Heart left ventricle (tissue), 16 donors: ENCODE data around the gene PRG3. TPM values are rescaled to one million over a fixed set of nuclear protein-coding genes. Genes with fewer than 3 reads are reported as not detected.
A peak's percentile ranks its signal among the peaks of the same experiment; 100 is the strongest.

Experiments
- ATAC-seq, 4 donors: fragments of 200-7000 bp; cut with Tn5 transposase; one replicate each; pipeline ENCODE4 v1.9.1; 2020 to 2022; ENCODE audit warnings: moderate library complexity in 4 of 4, mild to moderate bottlenecking in 3 of 4, moderate number of reproducible peaks in 1 of 4
- DNase-seq, 5 donors: peaks; one replicate each; pipeline ENCODE4 v3.0.0-alpha.2; 2020
- H3K27ac ChIP-seq, 12 donors: fragments of 200-600 bp; sonication (generic) in 4 of 12; one replicate each; pipeline versions ENCODE4 v1.5.0 to v1.8.0; 2016 to 2022; ENCODE audit warnings: mild to moderate bottlenecking in 2 of 12
- H3K27me3 ChIP-seq, 9 donors: fragments of 200-600 bp; sonication (generic) in 2 of 9; one replicate each; pipeline versions ENCODE4 v1.5.1 to v1.8.0; 2016 to 2022; ENCODE audit warnings: mild to moderate bottlenecking in 3 of 9
- H3K36me3 ChIP-seq, 9 donors: fragments of 200-600 bp; sonication (generic) in 2 of 9; one replicate each; pipeline versions ENCODE4 v1.5.0 to v1.8.0; 2018 to 2022; ENCODE audit warnings: mild to moderate bottlenecking in 2 of 9
- H3K4me1 ChIP-seq, 12 donors: fragments of 200-600 bp; sonication (generic) in 4 of 12; one replicate each; pipeline versions ENCODE4 v1.5.0 to v1.8.0; 2016 to 2022; ENCODE audit warnings: mild to moderate bottlenecking in 3 of 12
- H3K4me3 ChIP-seq, 12 donors: fragments of 200-600 bp; sonication (generic) in 4 of 12; one replicate each; pipeline versions ENCODE4 v1.5.0 to v1.8.0; 2017 to 2022; ENCODE audit warnings: mild to moderate bottlenecking in 9 of 12, moderate library complexity in 4 of 12
- H3K9me3 ChIP-seq, 12 donors: fragments of 200-600 bp; sonication (generic) in 4 of 12; one replicate each; pipeline versions ENCODE4 v1.5.0 to v1.8.0; 2016 to 2022; ENCODE audit warnings: mild to moderate bottlenecking in 1 of 12
- POLR2A ChIP-seq, 2 donors: fragments of 450-650 bp; IDR thresholded peaks; one replicate each; pipeline ENCODE4 v1.6.1; 2017; ENCODE audit warnings: antibody characterized with exemption in 2 of 2, mild to moderate bottlenecking in 2 of 2, moderate library complexity in 2 of 2
- WGBS, 4 donors: extraction: QIAGEN DNeasy Blood & Tissue Kit in 2 of 4; methylation state at CpG; one replicate each; pipeline versions ENCODE4 v1.1.5 to v1.1.7; 2013 to 2018; 5-methylcytosine and 5-hydroxymethylcytosine counted together
- intact Hi-C, 10 donors: fragments of 100-400 bp; cut with DNase I; formaldehyde crosslinking; loops; one replicate each; pipeline versions ENCODE4 v1.11.1 to v1.14.2; 2022
- polyA plus RNA-seq, 2 donors: library from polyadenylated mRNA; stranded (reverse); fragments of 200-250 nt; gene quantifications; one replicate each; pipeline ENCODE4 v1.2.3, GENCODE V29; 2013
- total RNA-seq, 9 donors: library from RNA; depleted of rRNA in 2 of 9; stranded (reverse); fragments of >200 nt in 2 of 9; fragmentation: NEBNext Ultra II Directional in 3 of 9; extraction: Animal tissue kit (Norgen Biotek cat#: 25700) in 3 of 9; gene quantifications; one replicate each; pipeline versions ENCODE4 v1.1.0 to v1.2.4, GENCODE V29; 2016 to 2023
- TF ChIP-seq, protein P1 (sequence below), 12 donors: fragments of 200-600 bp; sonication (generic) in 4 of 12; IDR thresholded peaks; one replicate each; pipeline versions ENCODE4 v1.5.0 to v1.8.0; 2018 to 2022; ENCODE audit warnings: antibody characterized with exemption in 12 of 12, mild to moderate bottlenecking in 5 of 12
- donor health status: ischemic (EF 13 %, LVEDD 7.1; RV severe dilation, severe dysfunction).
- donor health status: healthy with polysubstance abuse.
- donor health status: DM: no; HTN: yes; CAD: no.
- donor health status: DM: no; HTN: no; CAD: no.
- donor health status: ischemic (EF 25% LVEDD 6.9; RV normal size, moderate dysfunction).
- donor health status: ischemic (EF 25% LVEDD 5.7; RV mildly dilated, moderate dysfunction).
- donor health status: healthy.
- donor health status: DM: yes; HTN: yes; CAD: no.
- donor health status: ischemic (EF 35%, LVEDD 5.7; RV mildly dilated, moderate dysfunction).
- donor health status: nonischemic (EF 11% LVEDD 7.7; RV severe dilation, severe dysfunction).
- donor health status: DM: yes; HTN: yes; CAD: no.
- donor health status: PGD.
- donor health status: ischemic (EF 29% LVEDD 5.4; RV normal size, mild dysfunction).
- donor health status: nonischemic (EF 23%, LVEDD 6.1; RV moderate dilation, normal function).

The PRG3 gene
- total and polyA plus RNA-seq, 11 donors = not detected

DNA sequence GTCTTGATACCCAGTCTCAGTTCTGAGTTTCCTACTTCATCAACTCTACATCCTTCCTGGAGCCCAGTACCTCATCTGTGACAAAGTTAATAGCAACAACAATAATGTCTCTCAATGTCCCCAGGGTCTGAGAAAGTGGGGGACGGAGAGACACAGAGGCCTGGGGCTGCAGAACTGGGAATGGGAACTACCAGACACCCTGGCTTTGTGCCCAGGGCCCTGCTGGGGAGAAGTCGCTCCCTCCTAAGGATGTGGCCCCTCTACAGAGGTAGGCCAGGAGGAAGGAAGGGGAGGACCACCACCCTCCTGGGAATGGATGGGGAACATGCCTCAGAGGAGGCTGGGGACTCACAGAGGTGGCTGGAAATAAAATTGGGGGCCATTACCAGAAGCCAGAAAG, 5.5 kb downstream of the PRG3 start:
- ATAC-seq = no peak
- no peaks in the 10 kb centered on the region for H3K27me3 ChIP-seq
- no peaks in the 10 kb centered on the region for H3K36me3 ChIP-seq
- DNase-seq = no peak
- no peak overlapping the region for H3K27ac ChIP-seq
- intact Hi-C loops = no loop called here
- H3K4me1 ChIP-seq = peaks cover 0 to 24% (median 13%) of the 10 kb centered on the region in 12 donors
- TF ChIP-seq, protein P1, sequence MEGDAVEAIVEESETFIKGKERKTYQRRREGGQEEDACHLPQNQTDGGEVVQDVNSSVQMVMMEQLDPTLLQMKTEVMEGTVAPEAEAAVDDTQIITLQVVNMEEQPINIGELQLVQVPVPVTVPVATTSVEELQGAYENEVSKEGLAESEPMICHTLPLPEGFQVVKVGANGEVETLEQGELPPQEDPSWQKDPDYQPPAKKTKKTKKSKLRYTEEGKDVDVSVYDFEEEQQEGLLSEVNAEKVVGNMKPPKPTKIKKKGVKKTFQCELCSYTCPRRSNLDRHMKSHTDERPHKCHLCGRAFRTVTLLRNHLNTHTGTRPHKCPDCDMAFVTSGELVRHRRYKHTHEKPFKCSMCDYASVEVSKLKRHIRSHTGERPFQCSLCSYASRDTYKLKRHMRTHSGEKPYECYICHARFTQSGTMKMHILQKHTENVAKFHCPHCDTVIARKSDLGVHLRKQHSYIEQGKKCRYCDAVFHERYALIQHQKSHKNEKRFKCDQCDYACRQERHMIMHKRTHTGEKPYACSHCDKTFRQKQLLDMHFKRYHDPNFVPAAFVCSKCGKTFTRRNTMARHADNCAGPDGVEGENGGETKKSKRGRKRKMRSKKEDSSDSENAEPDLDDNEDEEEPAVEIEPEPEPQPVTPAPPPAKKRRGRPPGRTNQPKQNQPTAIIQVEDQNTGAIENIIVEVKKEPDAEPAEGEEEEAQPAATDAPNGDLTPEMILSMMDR (IDR thresholded peaks at IDR 0.05) = no peak
- TF ChIP-seq POLR2A (IDR thresholded peaks at IDR 0.05) = no peak
- WGBS, 4 donors = 48 to 77% (median 55%) methylated on average over 2 of the region's 2 CpGs
- H3K4me3 ChIP-seq = no peak overlapping the region
- H3K9me3 ChIP-seq = no peaks in the 10 kb centered on the region

DNA sequence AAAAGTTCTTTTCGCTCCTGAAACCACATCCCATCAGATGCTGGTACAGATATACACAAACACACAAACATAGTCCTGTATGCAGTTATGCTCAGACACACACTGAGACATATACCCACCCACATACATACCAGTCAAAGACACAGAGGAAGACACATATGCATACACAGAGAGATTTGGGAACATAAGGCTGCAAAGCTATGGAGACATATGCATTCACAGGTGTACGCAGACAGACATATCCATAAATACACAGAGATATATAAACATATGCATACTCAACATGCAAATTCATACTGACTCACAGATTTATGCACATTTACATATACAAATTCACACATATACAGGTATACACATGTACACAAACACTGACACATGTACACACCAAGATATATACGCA, 6.0 kb downstream of the PRG3 start:
- Histone ChIP-seq H3K27me3 (no peaks in the 10 kb centered on the region), H3K9me3 (no peaks in the 10 kb centered on the region), H3K36me3 (no peaks in the 10 kb centered on the region), H3K4me3 (no peak overlapping the region), H3K27ac (no peak overlapping the region), H3K4me1 (peaks cover 0 to 24% (median 13%) of the 10 kb centered on the region in 12 donors)
- 95 to 98% (median 96%) methylated on average over 3 of the region's 3 CpGs for WGBS, 4 donors
- no peak for DNase-seq
- TF ChIP-seq, protein P1 (IDR thresholded peaks at IDR 0.05) = no peak
- no peak for TF ChIP-seq POLR2A (IDR thresholded peaks at IDR 0.05)
- no peak for ATAC-seq
- intact Hi-C loops = no loop called here

- Histone ChIP-seq H3K4me3 (no peak overlapping the region), H3K36me3 (no peaks in the 10 kb centered on the region), H3K27ac (peak overlapping the region in 9 of 12 donors; percentile 5 to 60 (median 13)), H3K4me1 (peaks cover 0 to 30% (median 13%) of the 10 kb centered on the region in 12 donors), H3K27me3 (no peaks in the 10 kb centered on the region), H3K9me3 (no peaks in the 10 kb centered on the region)
- DNase-seq (peak in 1 of 5 donors; percentile 23), ATAC-seq (peak in 2 of 4 donors; percentile 31 to 52)
- WGBS, 4 donors = 19 to 33% (median 27%) methylated on average over 3 of the region's 3 CpGs
- intact Hi-C loops = no loop called here
- TF ChIP-seq POLR2A (IDR thresholded peaks at IDR 0.05) = no peak
- TF ChIP-seq, protein P1 (IDR thresholded peaks at IDR 0.05) = no peak
Measured at GRCh38 chr11:57373146-57373545, 7.8 kb downstream of the PRG3 start.

- peaks cover 0 to 31% (median 13%) of the 10 kb centered on the region in 12 donors for H3K4me1 ChIP-seq
- TF ChIP-seq POLR2A (IDR thresholded peaks at IDR 0.05) = no peak
- TF ChIP-seq, protein P1 (IDR thresholded peaks at IDR 0.05) = no peak
- H3K27ac ChIP-seq = no peak overlapping the region
- DNase-seq (no peak), ATAC-seq (no peak)
- intact Hi-C loops = no loop called here
- no peaks in the 10 kb centered on the region for H3K9me3 ChIP-seq
- H3K4me3 ChIP-seq = no peak overlapping the region
- no peaks in the 10 kb centered on the region for H3K27me3 ChIP-seq
- no peaks in the 10 kb centered on the region for H3K36me3 ChIP-seq
Measured at GRCh38 chr11:57370941-57371340, 10.0 kb downstream of the PRG3 start.
